HG02938 (cell line): ENCODE measurements around the gene ACHE.
"Not testable (repeated sequence)": the region's sequence is repeated elsewhere in the genome, so short reads cannot be mapped to it uniquely, and the experiment has no call there.

ENCODE experiments used
- ATAC-seq: cut with Tn5 transposase; IDR thresholded peaks from one replicate; pipeline ENCODE4 v1.9.1; 2021; ENCODE audit warnings: mild to moderate bottlenecking, moderate library complexity; ENCODE audit not compliant: unreplicated experiment

The ACHE gene

DNA sequence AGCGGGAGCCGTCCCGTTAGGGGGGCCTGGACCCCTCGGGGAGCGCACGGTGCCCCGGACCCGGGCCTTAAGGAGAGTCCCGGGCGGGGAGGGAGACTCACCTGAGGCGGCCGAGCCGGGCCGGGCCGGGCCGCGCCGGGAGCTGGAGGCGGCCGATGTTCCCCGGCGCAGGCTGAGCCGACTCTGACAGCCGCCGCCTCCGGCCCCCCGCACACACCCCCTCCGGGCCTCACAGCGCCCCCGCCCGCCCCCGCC is at the start of gene ACHE:
ACHE (minus strand) TSS at position 188 of the 255 bp plus-strand sequence. CDS start 1,656 bp downstream, outside the sequence.
- no peak for ATAC-seq

DNA sequence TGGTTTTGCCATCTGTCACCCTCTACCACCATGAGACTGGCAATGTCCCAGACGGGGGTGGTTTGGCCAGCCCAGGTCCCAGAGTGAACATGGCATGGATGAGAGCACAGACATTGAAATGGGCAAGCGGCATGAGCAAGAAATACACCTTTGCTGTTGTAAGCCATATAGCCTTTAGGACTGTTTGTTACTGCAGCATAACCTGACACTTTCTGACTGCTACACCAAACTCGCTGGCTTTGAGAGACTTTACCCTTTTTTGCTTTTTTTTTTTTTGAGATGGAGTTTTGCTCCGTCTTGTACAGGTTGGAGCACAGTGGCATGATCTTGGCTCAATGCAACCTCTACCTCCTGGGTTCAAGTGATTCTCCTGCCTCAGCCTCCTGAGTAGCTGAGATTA is 48.5 kb upstream of the ACHE start:
- no peak for ATAC-seq

DNA sequence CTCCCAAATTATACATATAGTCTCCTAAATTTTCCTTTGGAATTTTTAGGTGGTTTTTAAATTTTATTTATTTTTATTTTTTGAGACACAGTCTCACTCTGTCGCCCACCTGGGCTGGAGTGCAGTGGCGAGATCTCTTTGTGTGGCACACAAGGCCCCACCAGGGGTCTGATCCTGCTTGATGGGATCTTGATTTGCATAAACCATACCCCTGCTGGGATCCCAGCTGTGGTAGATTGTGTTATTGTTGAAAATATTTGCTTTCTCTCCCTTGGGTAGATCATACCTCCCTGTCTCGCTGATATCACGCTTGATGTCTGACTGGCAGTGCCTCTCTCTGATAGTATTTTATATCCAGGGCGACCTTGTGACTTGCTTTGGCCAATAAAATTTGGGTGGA is 48.0 kb upstream of the ACHE start:
- no peak for ATAC-seq

DNA sequence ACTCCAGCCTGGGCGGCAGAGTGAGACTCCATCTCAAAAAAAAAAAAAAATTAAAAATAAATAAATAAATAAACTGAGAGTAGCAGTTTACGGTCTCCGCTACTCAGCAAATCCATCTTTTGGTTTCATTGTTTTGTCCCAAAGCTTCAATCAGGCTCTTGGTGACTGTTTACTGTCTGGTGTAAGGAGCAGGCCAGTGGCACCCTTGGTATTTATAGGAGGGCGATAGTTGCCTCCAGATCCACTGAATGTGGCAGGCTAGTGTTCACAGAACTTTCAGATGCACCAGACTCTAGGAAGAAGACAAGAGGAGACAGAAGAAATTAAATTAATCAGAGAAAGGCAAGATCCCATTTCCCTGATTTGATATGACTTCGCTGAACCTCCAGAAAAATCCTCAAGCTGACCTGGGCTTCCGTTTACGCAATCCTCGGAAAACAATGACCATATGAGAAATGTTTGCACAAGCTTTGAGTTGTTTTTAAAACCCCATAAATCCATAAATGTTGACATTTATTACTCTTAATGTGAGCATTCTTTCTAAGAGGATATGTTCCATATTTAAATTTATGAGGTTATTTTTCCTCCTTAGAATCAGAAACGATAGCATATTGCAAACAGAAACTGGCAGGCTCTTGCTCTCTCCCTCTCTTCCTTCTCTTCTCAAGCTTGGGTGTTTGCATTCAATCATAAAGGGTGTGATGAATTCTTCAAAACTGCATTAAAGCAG is 46.5 kb upstream of the ACHE start:
- ATAC-seq: no peak

DNA sequence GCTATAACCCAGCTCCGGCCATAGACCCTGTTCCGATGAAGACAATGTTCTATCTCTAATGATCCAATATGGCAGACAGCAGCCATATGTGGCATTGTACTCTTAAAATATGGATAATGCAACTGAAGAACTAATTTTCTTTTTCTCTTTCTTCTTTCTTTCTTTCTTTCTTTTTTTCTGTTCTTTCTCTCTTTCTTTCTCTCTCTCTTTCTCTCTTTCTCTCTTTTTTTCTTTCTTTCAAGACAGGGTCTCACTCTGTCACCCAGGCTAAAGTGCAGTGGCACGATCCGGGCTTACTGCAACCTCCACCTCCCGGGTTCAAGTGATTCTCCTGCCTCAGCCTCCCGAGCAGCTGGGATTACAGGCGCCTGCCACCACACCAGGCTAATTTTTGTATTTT is 40.5 kb upstream of the ACHE start:
- not testable (repeated sequence) for ATAC-seq

DNA sequence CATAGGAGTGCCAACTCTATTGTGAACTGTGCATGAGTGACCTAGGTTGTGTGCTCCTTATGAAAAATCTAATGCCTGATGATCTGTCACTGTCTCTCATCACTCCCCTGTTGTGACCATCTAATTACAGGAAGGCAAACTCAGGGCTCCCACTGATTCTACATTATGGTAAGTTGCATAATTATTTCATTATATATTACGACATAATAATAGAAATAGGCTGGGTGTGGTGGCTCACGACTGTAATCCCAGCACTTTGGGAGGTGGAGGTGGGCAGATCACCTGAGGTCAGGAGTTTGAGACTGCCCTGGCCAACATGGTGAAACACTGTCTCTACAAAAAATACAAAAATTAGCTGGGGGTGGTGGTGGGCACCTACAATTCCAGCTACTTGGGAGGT is 39.7 kb upstream of the ACHE start:
- ATAC-seq: not testable (repeated sequence)

DNA sequence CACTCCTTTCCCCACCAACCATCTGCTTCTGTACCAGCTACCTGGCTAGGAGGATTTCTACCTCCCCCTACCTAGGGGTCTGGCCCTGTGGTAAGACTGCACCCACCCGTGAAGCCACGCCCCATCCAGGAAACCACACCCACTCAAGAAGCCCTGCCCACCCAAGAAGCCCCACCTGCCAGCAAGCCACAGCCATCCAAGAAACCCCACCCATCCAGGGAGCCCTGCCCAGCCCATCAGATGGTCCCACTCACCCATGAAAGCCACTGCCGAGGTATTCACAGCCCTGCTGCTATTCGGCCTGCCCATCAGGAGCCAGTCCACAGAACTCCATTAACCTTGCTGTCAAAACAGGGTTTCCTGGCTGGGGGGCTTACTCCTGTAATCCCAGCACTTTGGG is 38.0 kb upstream of the ACHE start:
- no peak for ATAC-seq

DNA sequence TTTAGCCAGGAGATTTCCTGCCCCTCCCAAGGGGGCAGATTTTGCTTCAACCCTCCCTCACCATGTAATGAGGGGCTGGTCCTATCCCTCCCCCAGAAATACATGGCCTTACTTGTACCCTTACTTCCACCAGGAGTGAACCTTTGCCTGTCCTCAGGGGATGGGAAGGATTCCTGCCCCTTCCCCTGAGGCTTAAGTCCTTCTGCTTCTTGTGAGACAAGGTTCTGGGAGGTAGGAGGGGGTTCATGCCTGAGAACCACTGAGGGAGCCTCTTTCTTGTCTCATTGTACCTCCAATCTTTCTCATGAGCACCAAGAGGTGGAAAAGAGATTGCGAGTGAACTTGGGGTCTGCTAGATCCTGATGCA is 34.1 kb upstream of the ACHE start:
- no peak for ATAC-seq

GRCh38 chr7:100923616-100924015 is 27.9 kb upstream of the ACHE start:
- ATAC-seq: not testable (repeated sequence)

DNA sequence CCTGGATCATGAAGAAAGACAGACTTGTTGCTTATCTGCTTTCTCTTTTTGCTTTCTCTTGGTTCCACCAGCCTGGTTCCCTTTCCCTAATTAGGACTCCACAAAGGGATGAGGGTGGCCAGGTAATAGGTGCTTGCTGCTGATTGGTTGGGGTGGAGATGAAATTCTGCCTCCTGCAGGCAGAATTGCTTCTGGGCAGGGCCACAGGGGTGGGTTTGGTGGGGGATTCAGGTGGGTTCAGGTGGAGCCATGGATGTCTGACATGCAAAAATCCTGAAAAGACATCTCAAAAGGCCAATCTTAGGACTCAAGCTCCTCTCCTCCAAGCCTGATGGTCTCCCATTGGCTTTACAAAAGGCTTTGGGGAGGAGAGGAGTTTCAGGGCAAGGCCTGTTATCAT is 25.4 kb upstream of the ACHE start:
- ATAC-seq: no peak

- ATAC-seq: not testable (repeated sequence)
Observed at GRCh38 chr7:100919779-100920437, 24.2 kb upstream of the ACHE start.

DNA sequence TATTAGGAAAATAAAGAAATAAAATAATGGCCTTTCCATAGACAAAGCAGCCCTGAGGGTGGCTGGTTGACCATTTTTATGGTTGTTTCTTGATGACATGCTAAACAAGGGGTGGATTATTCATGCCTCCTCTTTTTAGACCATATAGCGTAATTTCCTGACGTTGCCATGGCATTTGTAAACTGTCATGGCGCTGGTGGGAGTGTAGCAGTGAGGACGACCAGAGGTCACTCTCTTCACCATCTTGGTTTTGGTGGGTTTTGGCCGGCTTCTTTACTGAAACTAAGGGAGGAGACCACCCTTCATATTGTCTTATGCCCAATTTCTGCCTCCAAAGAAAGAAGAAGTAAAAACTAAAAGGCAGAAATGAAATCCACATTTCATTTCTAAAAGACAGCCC is 23.6 kb upstream of the ACHE start:
- ATAC-seq: not testable (repeated sequence)

- ATAC-seq: no peak
Observed at GRCh38 chr7:100914879-100915447, 19.3 kb upstream of the ACHE start.

DNA sequence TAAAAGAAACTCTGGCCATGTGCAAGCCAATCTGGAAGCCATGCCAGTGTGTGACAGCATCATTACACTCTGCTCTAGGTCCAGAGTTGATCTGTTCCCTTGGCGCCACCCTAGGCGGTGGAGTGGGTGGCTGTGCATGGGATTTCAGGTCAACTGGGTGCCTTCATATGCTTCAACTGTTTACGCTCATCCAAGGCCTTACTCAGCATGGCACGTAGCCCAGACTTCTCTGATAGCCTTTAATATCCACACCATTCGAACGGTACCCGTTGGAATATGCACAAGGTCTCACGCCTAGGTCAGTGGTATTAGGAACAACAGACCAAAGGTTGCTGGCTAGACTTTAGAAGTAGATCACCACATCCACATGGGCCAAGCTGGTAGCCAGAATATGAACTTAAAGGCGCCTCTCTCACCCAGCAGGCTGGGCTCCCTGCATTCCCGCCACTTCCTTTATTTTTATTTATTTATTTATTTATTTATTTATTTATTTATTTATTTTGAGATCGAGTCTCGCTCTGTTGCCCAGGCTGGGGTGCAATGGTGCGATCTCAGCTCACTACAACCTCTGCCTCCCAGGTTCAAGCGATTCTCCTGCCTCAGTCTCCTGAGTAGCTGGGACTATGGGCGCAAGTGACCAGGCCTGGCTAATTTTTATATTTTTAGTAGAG is 18.7 kb upstream of the ACHE start:
- ATAC-seq: no peak

DNA sequence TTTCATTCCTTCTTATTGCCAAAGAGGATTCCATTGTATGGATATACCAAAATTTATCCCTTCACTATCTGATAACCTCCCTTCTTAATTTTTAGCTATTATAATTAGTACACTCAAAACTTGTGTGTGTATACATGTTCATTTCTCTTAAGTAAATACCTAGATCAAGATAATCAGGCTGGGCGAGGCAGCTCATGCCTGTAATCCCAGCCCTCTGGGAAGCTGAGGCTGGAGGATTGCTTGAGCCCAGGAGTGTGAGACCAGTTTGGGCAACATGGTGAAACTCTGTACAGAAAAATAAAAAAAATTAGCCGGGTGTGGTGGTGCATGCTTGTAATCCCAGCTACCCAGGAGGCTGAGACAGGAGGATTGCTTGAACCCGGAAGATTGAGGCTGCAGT is 15.8 kb upstream of the ACHE start:
- no peak for ATAC-seq

DNA sequence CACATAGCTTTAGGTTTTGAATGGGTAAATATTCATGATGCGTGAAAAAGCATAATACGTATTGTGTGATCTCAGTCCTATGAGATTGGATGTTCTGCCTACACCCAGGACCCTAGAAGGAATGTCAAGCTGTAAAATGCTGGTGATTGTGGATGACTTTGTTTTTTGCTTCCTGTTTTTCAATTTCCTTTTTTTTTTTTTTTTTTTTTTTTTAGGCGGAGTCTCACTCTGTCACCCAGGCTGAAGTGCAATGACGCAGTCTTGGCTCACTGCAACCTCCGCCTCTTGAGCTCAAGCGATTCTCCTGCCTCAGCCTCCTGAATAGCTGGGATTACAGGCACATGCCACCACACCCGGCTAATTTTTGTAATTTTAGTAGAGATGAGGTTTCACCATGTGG is 14.8 kb upstream of the ACHE start:
- not testable (repeated sequence) for ATAC-seq

- no peak for ATAC-seq
Observed at GRCh38 chr7:100908512-100908911, 12.8 kb upstream of the ACHE start.

GRCh38 chr7:100902638-100903037 is 7.0 kb upstream of the ACHE start:
- no peak for ATAC-seq

DNA sequence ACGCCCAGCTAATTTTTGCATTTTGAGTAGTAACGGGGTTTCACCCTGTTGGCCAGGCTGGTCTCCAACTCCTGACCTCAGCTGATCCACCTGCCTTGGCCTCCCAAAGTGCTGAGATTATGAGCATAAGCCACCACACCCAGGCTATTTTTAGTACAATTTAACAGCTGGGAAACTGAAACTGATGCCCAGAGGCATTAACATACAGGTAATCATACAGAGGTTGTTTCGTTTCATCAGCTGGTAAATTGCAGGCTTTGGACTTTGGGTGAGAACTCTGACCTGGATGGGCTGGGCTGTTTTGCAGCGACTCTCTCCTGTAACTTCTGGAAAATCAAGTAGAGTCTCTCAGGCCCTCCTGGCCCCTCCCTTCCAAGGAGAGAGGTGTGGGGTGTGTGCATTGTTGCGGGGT is 6.2 kb upstream of the ACHE start:
- no peak for ATAC-seq

DNA sequence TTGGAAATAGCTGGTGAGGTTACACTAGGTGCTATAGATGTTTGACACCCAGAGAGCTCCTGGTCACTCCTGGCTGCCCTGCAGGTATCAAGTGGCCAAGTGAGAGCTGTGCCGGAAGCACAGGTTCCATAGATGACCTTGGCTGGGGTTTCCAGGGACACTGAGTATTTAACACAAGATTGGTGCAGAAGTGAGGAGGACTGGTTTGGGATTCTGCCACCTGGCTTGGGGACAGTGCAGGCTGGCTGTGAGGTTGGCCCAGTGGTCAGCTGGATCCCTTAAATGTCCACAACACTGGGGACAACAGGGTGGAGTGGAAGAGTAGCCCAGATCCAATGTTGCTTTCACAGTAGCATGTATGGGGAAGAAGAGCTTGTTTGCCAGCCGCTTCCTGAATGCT is 5.3 kb upstream of the ACHE start:
- no peak for ATAC-seq

- ATAC-seq: no peak
Observed at GRCh38 chr7:100899432-100899831, 3.7 kb upstream of the ACHE start.
